ELR (cell line): ENCODE data around the gene SLC38A9.

ENCODE experiments used
- DNase-seq: peaks from one replicate; pipeline ENCODE4 v3.0.0-alpha.2; 2015; ENCODE audit warnings: low read depth

Gene SLC38A9

DNA sequence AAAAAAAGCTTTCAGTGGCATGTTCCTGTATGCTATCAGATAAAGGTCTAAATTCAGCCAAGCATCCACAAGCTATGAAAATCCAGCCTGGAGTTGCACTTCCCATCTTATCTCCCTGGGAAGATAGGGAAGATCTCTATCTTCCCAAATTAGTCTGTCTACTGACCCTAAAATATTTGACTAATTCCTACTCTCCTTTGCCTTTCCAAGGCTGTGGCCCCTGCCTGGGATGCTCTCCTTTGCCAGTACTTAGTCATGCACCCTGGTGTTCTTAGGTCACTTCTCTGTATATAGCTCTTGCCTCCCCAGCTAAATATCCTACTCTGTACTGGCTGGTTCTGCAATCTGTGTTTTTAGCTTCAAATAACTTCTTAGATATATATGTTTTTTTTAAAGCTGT, 133.4 kb downstream of the SLC38A9 start:
- no peak for DNase-seq

DNA sequence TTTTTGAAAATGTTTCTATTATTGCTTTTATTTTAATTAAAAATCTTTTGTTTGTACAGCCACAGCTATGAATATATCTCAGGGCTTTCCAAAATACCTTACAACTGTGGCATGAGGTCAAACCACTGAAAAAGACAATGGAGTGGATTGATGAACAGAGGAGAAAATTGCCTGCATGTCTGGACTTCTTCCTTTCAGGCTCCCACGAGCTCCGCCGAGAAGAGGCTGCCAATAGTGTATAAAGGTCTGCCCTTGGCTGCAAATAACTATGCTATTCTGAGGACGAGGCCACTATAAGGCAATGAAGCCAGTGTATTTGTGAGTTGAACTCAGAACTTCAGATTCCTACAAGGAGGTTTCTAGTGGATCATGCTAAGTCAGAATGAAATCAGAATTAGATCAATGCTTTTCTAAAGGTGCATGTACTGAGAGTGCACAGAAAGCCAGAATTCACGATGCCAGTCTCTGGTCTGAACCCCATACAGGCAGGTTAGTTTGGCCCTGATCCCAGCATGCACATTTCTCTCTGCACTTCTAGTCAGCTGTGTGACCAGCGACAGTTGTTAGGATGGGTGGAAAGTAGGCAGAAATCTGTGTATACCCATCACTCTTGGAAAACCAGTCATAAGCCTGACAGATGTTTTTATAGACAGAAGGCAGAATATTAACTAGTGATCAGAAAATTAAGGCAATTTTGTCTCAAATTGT, 134.6 kb downstream of the SLC38A9 start:
- no peak for DNase-seq

DNA sequence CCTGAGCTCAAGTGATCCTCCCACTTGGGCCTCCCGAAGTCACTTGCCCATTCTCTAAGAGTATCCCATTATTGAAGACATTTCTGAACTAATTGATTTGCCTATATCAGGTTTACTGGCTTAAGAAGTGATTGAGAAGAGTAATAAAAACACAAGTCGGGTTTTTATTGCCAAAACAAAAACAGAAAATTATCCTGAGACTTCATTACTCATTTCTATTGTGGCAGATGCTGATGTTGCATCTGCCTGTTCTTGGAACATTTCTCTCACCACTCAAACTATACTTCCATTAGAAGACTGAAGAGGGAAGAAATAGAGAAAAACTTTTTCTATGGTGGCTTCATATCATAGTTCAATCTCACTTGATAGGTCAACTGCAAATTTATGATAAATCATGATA, 135.5 kb downstream of the SLC38A9 start:
- DNase-seq, result no peak
